Loucy (cell line): ENCODE measurements around the gene RPLP1.

ENCODE experiments used
- H2AFZ ChIP-seq: fragments of 200-600 bp; sonication (generic); 2 replicates; pipeline ENCODE4 v1.6.0; 2016; ENCODE audit warnings: antibody characterized with exemption, mild to moderate bottlenecking, low read length, moderate library complexity
- H3F3A ChIP-seq: fragments of 200-600 bp; 2 replicates; pipeline ENCODE4 v1.6.0; 2016; ENCODE audit warnings: antibody characterized with exemption, low read depth, mild to moderate bottlenecking
- H3K27me3 ChIP-seq: fragments of 200-600 bp; sonication (generic); 2 replicates; pipeline ENCODE4 v1.6.1; 2014; ENCODE audit warnings: low read length, mild to moderate bottlenecking; ENCODE audit not compliant: insufficient read depth, poor library complexity, severe bottlenecking
- H3K36me3 ChIP-seq: fragments of 200-600 bp; sonication (generic); 2 replicates; pipeline ENCODE4 v1.6.1; 2016; ENCODE audit warnings: low read length; ENCODE audit not compliant: insufficient read depth
- H3K4me1 ChIP-seq: fragments of 200-600 bp; sonication (generic); 2 replicates; pipeline ENCODE4 v1.5.1; 2014; ENCODE audit warnings: low read length, mild to moderate bottlenecking; ENCODE audit not compliant: insufficient read depth, poor library complexity, severe bottlenecking
- H3K4me2 ChIP-seq: fragments of 200-600 bp; sonication (generic); 2 replicates; pipeline ENCODE4 v1.6.0; 2014; ENCODE audit warnings: antibody characterized with exemption, low read length, low read depth, mild to moderate bottlenecking; ENCODE audit not compliant: poor library complexity, severe bottlenecking
- H3K4me3 ChIP-seq: fragments of 200-600 bp; sonication (generic); 2 replicates; pipeline ENCODE4 v1.5.1; 2014; ENCODE audit warnings: low read length, mild to moderate bottlenecking, mixed read lengths; ENCODE audit not compliant: poor library complexity, severe bottlenecking
- H3K79me2 ChIP-seq: fragments of 200-600 bp; sonication (generic); 2 replicates; pipeline ENCODE4 v1.6.1; 2014; ENCODE audit warnings: low read length; ENCODE audit not compliant: insufficient read depth
- H3K9ac ChIP-seq: fragments of 200-600 bp; sonication (generic); 2 replicates; pipeline ENCODE4 v1.6.0; 2014; ENCODE audit warnings: mild to moderate bottlenecking, low read depth, low read length, moderate library complexity; ENCODE audit not compliant: poor library complexity, severe bottlenecking
- H3K9me2 ChIP-seq: fragments of 200-600 bp; sonication (generic); replicated peaks from 2 replicates; pipeline ENCODE4 v1.6.1; 2016; ENCODE audit warnings: low read depth, low read length, mixed read lengths
- H3K9me3 ChIP-seq: fragments of 200-600 bp; sonication (generic); 2 replicates; pipeline ENCODE4 v1.6.1; 2014; ENCODE audit warnings: mild to moderate bottlenecking, antibody characterized with exemption, low read length, low read depth; ENCODE audit not compliant: insufficient read depth
- H4K20me1 ChIP-seq: fragments of 200-600 bp; sonication (generic); 2 replicates; pipeline ENCODE4 v1.6.0; 2014; ENCODE audit warnings: antibody characterized with exemption, low read length, mild to moderate bottlenecking; ENCODE audit not compliant: insufficient read depth, poor library complexity, severe bottlenecking
- CTCF ChIP-seq: fragments of 200-600 bp; sonication (generic); conservative IDR thresholded peaks from 2 replicates; pipeline ENCODE4 v1.5.1; 2014; ENCODE audit warnings: mild to moderate bottlenecking, antibody characterized with exemption, low read length
- EZH2phosphoT487 ChIP-seq: fragments of 200-600 bp; IDR thresholded peaks from 2 replicates; pipeline ENCODE4 v1.6.1; 2018; ENCODE audit warnings: antibody characterized with exemption, mild to moderate bottlenecking, moderate library complexity, borderline replicate concordance

RPLP1 gene

GRCh38 chr15:69502470-69503045 lies 49.9 kb downstream of the RPLP1 start:
- peaks cover 5% of the 10 kb centered on the region for H3K4me1 ChIP-seq
- no peaks in the 10 kb centered on the region for H3K79me2 ChIP-seq
- H3F3A ChIP-seq: no peaks in the 10 kb centered on the region
- TF ChIP-seq EZH2phosphoT487 (no peak), CTCF (peak; percentile 59)
- no peaks in the 10 kb centered on the region for H3K27me3 ChIP-seq
- no peak overlapping the region for H3K4me3 ChIP-seq
- H3K9me2 ChIP-seq: no peaks in the 10 kb centered on the region
- no peak overlapping the region for H2AFZ ChIP-seq
- H4K20me1 ChIP-seq: no peaks in the 10 kb centered on the region
- H3K9me3 ChIP-seq: no peaks in the 10 kb centered on the region
- H3K9ac ChIP-seq: no peak overlapping the region
- H3K36me3 ChIP-seq: no peaks in the 10 kb centered on the region
- no peak overlapping the region for H3K4me2 ChIP-seq

DNA sequence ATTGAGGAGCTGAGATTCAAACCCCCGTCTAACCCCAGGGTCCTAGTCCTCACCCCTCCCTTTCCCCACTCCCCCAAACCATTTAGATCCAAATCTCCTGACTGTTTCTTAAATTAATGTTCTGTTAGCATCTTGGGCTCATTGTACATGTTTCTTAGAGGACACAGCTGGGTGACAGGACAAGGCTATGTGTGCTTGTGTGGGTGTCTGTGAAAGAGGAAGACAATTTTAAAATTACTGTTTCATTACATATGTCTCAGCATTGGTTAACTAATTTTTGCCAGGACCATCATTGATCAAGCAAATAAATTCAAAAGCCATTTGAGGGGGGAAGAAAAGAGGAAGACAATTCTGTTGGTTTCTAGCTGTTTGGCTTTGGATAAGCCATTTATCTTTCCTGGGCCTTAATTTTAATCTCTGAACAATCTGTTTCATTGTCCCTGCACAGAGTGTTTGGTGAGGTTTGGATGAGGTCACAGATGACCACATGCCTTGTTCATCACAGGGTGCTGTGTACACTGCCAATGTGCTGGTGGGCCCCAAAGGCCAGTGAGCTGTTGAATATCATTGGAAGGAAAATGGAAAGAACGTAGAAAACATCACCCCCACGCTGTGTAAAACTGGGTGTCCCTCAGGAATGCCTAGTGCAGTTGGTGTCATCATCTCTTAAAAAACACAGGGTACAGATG lies 51.9 kb downstream of the RPLP1 start:
- H3K9me3 ChIP-seq: no peaks in the 10 kb centered on the region
- no peaks in the 10 kb centered on the region for H4K20me1 ChIP-seq
- TF ChIP-seq CTCF (no peak), EZH2phosphoT487 (no peak)

More for the DNA sequence above, 51.9 kb downstream of the RPLP1 start:
- Histone ChIP-seq H3K9me2 (no peaks in the 10 kb centered on the region), H3K9ac (no peak overlapping the region), H3K4me3 (no peak overlapping the region), H3F3A (no peaks in the 10 kb centered on the region), H3K27me3 (no peaks in the 10 kb centered on the region), H3K36me3 (no peaks in the 10 kb centered on the region), H3K4me2 (no peak overlapping the region), H3K4me1 (no peaks in the 10 kb centered on the region), H3K79me2 (no peaks in the 10 kb centered on the region), H2AFZ (no peak overlapping the region)
